DOHH2 (cell line): ENCODE data around the gene ZNF236.
A peak's percentile ranks its signal among the peaks of the same experiment; 100 is the strongest.
"Not testable (repeated sequence)": the region's sequence is repeated elsewhere in the genome, so short reads cannot be mapped to it uniquely, and the experiment has no call there.

ENCODE experiments used
- H3F3A ChIP-seq: fragments of 200-600 bp; sonication (generic), shearing (Covaris generic); 2 replicates; pipeline ENCODE4 v1.6.0; 2016; ENCODE audit warnings: antibody characterized with exemption, mild to moderate bottlenecking; ENCODE audit not compliant: control insufficient read depth, insufficient read depth
- H3K27ac ChIP-seq: fragments of 200-600 bp; sonication (generic); 2 replicates; pipeline ENCODE4 v1.5.1; 2014; ENCODE audit warnings: low read depth, mild to moderate bottlenecking, low read length, moderate library complexity
- H3K27me3 ChIP-seq: fragments of 200-600 bp; sonication (generic); 2 replicates; pipeline ENCODE4 v1.6.1; 2014; ENCODE audit warnings: mild to moderate bottlenecking, low read length, mixed read lengths; ENCODE audit not compliant: control insufficient read depth
- H3K36me3 ChIP-seq: fragments of 200-600 bp; sonication (generic); 2 replicates; pipeline ENCODE4 v1.6.1; 2014; ENCODE audit warnings: mild to moderate bottlenecking, low read length, moderate library complexity, mixed read lengths; ENCODE audit not compliant: control insufficient read depth
- H3K4me1 ChIP-seq: fragments of 200-600 bp; sonication (generic); 2 replicates; pipeline ENCODE4 v1.6.1; 2014; ENCODE audit warnings: mild to moderate bottlenecking, low read length, mixed read lengths; ENCODE audit not compliant: control insufficient read depth
- H3K4me2 ChIP-seq: fragments of 200-600 bp; sonication (generic); 2 replicates; pipeline ENCODE4 v1.6.0; 2014; ENCODE audit warnings: mild to moderate bottlenecking, low read length, moderate library complexity
- H3K4me3 ChIP-seq: fragments of 200-600 bp; sonication (generic); 2 replicates; pipeline ENCODE4 v1.5.1; 2014; ENCODE audit warnings: mild to moderate bottlenecking, low read length, mixed read lengths
- H3K79me2 ChIP-seq: fragments of 200-600 bp; sonication (generic); 2 replicates; pipeline ENCODE4 v1.6.1; 2014; ENCODE audit warnings: mild to moderate bottlenecking, low read length, mixed read lengths; ENCODE audit not compliant: control insufficient read depth
- H3K9me2 ChIP-seq: fragments of 200-600 bp; sonication (generic); replicated peaks from 2 replicates; pipeline ENCODE4 v1.6.1; 2014; ENCODE audit warnings: mild to moderate bottlenecking, low read length, mixed read lengths; ENCODE audit not compliant: control insufficient read depth
- H3K9me3 ChIP-seq: fragments of 200-600 bp; sonication (generic); 2 replicates; pipeline ENCODE4 v1.6.1; 2014; ENCODE audit warnings: antibody characterized with exemption, low read length, mixed read lengths; ENCODE audit not compliant: control insufficient read depth, insufficient read depth
- H4K20me1 ChIP-seq: fragments of 200-600 bp; sonication (generic); 2 replicates; pipeline ENCODE4 v1.6.0; 2014; ENCODE audit warnings: low read depth, mild to moderate bottlenecking, antibody characterized with exemption, low read length, moderate library complexity; ENCODE audit not compliant: control insufficient read depth, insufficient read depth
- CTCF ChIP-seq: fragments of 200-600 bp; sonication (generic); IDR thresholded peaks from one replicate; pipeline ENCODE4 v1.5.1; 2014; ENCODE audit warnings: antibody characterized with exemption, mild to moderate bottlenecking, low read depth, low read length; ENCODE audit not compliant: poor library complexity, severe bottlenecking
- EZH2phosphoT487 ChIP-seq: fragments of 200-600 bp; sonication (generic); IDR thresholded peaks from 2 replicates; pipeline ENCODE4 v1.6.1; 2017; ENCODE audit warnings: borderline replicate concordance, mild to moderate bottlenecking, antibody characterized with exemption, low read length, moderate library complexity, mixed read lengths

ZNF236 gene

DNA sequence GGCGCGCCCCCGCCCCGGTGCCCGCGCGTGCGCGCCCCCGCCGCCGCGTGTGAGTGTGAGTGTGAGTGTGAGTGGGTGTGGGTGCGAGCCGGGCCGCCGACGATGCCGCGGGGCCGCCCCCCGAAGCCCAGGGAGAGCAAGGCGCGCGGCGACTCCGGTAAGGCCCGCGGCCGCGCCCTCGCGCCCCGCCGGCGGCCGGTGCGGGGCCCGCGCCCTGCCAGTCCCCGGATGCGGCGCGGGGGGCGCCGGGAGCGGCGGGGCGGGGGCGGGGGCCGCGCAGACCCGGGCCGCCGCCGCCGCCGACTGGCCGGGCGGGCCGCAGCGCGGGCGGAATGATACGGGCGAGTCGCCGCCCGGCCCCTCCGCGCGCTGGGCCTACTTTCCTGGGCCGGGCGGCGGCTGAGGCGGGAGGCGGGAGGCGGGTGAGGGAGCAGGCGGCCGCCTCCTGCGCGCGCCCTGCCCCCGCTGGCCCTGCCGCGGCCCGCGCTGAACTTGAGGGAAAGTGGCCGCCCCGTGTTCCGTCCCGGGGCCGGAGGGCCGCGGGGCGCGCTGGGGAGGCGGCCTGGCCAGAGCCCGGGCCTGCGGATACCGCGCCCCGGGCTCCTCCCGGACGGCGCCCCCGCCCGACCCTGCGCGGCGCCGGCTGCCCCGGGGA, at the start of gene ZNF236:
Gene ZNF236, plus strand, starts transcription at position 52 of the 655 bp plus-strand sequence. Its CDS starts 51 bp downstream, at position 103.
- Histone ChIP-seq H3K36me3 (peaks cover 25% of the 10 kb centered on the region), H3K4me1 (peaks cover 50% of the 10 kb centered on the region), H3F3A (peaks cover 14% of the 10 kb centered on the region; the same call in 1 of the 2 replicates), H3K9me3 (no peaks in the 10 kb centered on the region), H3K9me2 (no peaks in the 10 kb centered on the region), H3K27me3 (no peaks in the 10 kb centered on the region), H3K79me2 (peaks cover 90% of the 10 kb centered on the region), H3K27ac (peak within 1 kb of the TSS; percentile 79), H3K4me2 (peak within 1 kb of the TSS; percentile 83), H3K4me3 (peak within 1 kb of the TSS; percentile 95), H4K20me1 (no peaks in the 10 kb centered on the region)
- TF ChIP-seq EZH2phosphoT487 (no peak), CTCF (no peak)

- no peaks in the 10 kb centered on the region for H3K4me1 ChIP-seq
- no peaks in the 10 kb centered on the region for H4K20me1 ChIP-seq
- H3K27ac ChIP-seq = no peak overlapping the region
- H3K79me2 ChIP-seq = no peaks in the 10 kb centered on the region
- no peaks in the 10 kb centered on the region for H3F3A ChIP-seq
- TF ChIP-seq EZH2phosphoT487 (no peak), CTCF (no peak)
- H3K36me3 ChIP-seq = no peaks in the 10 kb centered on the region
- H3K9me2 ChIP-seq = no peaks in the 10 kb centered on the region; the same call in 1 of the 2 replicates
- H3K27me3 ChIP-seq = no peaks in the 10 kb centered on the region
- no peak overlapping the region for H3K4me3 ChIP-seq
- H3K9me3 ChIP-seq = no peaks in the 10 kb centered on the region; the same call in 1 of the 2 replicates
- no peak overlapping the region for H3K4me2 ChIP-seq
Measured at GRCh38 chr18:76772665-76773064, 49.7 kb upstream of the ZNF236 start.

DNA sequence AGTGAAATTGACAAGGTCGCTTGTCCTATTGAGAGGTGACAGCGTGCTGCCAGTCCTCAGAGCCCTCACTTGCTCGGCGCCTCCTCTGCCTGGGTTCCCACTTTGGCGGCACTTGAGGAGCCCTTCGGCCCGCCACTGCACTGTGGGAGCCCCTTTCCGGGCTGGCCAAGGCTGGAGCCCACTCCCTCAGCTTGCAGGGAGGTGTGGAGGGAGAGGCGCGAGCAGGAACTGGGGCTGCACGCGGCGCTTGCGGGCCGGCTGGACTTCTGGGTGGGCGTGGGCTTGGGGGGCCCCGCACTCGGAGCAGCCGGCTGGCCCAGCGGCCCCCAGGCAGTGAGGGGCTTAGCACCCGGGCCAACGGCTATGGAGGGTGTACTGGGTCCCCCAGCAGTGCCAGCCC, 45.3 kb upstream of the ZNF236 start:
- H3K4me3 ChIP-seq, H3K79me2 ChIP-seq, H3K27ac ChIP-seq, H3K9me3 ChIP-seq, H3K36me3 ChIP-seq, H4K20me1 ChIP-seq, H3K4me2 ChIP-seq, H3K9me2 ChIP-seq, H3K27me3 ChIP-seq, H3F3A ChIP-seq, H3K4me1 ChIP-seq: not testable (repeated sequence)

DNA sequence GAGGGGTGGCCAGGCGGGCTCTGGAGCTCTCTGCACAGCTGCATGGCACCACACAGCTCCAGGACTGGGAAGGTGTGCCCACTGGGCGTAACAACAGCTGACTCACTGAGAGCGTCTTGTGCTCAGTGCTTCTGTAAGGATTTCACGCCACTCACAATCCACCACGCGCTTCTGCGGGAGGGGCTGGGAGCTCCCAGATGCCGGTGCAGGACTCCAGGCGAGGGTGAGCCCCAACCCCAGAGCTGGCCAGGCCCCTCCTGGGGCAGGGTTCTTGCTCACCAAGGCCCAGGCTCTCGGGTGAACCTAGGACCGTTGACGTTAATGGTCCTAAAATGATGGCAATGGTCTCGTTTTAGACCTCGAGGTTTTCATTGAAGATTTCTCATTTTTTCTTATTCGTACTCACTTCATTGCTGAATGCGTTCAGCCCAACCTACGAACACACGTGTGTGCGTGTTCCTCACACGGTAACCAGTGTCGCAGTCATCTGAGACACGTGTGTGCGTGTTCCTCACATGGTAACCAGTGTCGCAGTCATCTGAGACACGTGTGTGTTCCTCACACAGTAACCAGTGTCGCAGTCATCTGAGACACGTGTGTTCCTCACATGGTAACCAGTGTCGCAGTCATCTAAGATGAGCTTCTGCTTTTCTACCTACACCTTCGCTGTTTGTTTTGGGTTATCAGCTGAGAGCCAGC, 38.4 kb upstream of the ZNF236 start:
- no peaks in the 10 kb centered on the region for H4K20me1 ChIP-seq
- TF ChIP-seq EZH2phosphoT487 (no peak), CTCF (no peak)
- no peaks in the 10 kb centered on the region for H3F3A ChIP-seq
- H3K27me3 ChIP-seq = no peaks in the 10 kb centered on the region
- no peaks in the 10 kb centered on the region for H3K9me3 ChIP-seq
- H3K4me2 ChIP-seq = no peak overlapping the region
- H3K4me1 ChIP-seq = no peaks in the 10 kb centered on the region
- H3K79me2 ChIP-seq = no peaks in the 10 kb centered on the region
- no peak overlapping the region for H3K4me3 ChIP-seq
- H3K27ac ChIP-seq = no peak overlapping the region
- no peaks in the 10 kb centered on the region for H3K36me3 ChIP-seq
- no peaks in the 10 kb centered on the region for H3K9me2 ChIP-seq
